GM12891 (cell line): ENCODE data around the gene CERS2.

Experiments
- DNase-seq: peaks from one replicate; pipeline ENCODE4 v3.0.0; 2011; ENCODE audit warnings: low spot score; ENCODE audit not compliant: insufficient read length
- FAIRE-seq: peaks from 2 replicates; lab custom pipeline; 2011; peaks lifted over from hg19 to GRCh38; lab: Jason Lieb, UNC
- PAX5 ChIP-seq: IDR thresholded peaks from 2 replicates; pipeline ENCODE4 v1.6.1; 2011; ENCODE audit warnings: low read length, moderate library complexity, mild to moderate bottlenecking; ENCODE audit not compliant: insufficient read depth, severe bottlenecking
- POLR2A ChIP-seq: IDR thresholded peaks from 2 replicates; pipeline ENCODE4 v1.6.1; 2011; ENCODE audit warnings: low read depth, low read length, control low read depth
- POLR2AphosphoS5 ChIP-seq: IDR thresholded peaks from 2 replicates; pipeline ENCODE4 v1.6.1; 2011; ENCODE audit warnings: low read depth, low read length, control low read depth
- POU2F2 ChIP-seq: IDR thresholded peaks from 2 replicates; pipeline ENCODE4 v1.6.1; 2011; ENCODE audit warnings: low read depth, mild to moderate bottlenecking, control low read depth, low read length, moderate library complexity
- SPI1 ChIP-seq: IDR thresholded peaks from 2 replicates; pipeline ENCODE4 v1.6.1; 2011; ENCODE audit warnings: low read depth, low read length, control low read depth
- TAF1 ChIP-seq: IDR thresholded peaks from 2 replicates; pipeline ENCODE4 v1.6.1; 2011; ENCODE audit warnings: low read depth, low read length, control low read depth

CERS2 gene

DNA sequence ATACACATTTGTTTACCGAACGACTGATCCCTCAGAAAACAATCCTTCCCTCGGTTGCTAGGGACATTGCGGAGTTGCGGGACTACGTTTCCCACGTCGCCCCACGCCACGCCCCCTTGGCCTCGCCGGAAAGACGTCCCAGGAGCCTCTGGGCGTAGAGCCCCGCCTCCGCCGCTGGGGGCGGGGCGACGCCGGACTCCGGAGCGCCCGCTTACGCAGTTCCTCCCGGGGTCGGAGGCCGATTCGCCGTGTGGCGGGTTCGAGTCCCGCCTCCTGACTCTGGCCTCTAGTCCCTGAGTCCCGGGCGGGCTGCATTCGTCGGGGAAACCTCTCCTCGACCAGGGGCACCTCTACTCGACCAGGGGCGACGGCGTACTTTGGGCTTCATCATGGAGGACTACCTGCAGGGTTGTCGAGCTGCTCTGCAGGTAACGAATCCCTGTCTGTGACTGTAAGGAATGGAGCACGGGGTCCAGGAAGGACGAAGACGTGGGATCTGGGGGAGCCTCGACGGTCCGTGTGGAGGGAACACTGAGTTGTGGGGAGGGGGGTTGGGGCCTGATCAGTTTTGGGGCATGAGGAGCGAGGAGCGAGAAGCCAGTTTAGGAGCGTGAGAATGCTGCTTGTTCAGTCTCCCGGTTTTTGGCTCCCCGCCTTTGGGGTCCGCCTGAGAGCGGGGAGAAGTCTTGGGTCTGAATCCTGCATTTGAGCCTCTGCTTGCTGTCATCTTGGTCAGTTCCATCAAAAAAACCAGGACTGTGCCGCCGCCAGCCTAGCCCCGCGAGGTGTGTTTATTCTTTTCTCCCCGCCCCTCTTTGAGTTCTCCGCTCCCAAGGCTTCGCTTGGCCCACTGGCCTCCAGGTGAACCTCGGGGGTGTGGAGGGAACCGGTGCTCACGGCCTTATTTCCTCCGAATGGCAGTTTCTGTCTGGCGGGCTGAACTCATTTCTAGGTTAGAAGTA is 33.9 kb upstream of the CERS2 start, which contains the start of gene PRUNE1:
PRUNE1 (plus strand) TSS at position 206 of the 962 bp plus-strand sequence; CDS start at position 390, 184 bp downstream.
- FAIRE-seq (peak; percentile 95), DNase-seq (peak; percentile 93)
- TF ChIP-seq TAF1 (no peak), POU2F2 (no peak), POLR2AphosphoS5 (no peak), SPI1 (peak; percentile 72)

DNA sequence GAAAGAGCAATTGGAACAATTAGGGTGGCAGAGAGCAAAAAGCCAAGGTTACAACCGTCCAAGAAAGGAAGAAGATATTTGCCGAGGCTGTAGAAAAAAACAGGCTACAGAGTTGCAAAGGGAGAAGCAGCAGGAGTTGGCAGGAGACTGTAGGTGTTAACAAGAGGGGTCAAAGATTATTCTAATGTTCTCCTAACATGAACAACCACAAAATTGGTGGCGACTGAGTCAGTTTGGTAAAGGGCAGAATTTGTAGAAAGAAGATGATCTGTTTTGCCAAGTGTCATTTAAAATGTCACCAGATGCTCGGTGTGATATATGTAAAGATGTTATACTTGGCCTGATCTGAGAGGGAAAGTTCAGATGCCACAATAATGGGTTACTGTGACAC is 33.2 kb upstream of the CERS2 start:
- DNase-seq: no peak
- TF ChIP-seq PAX5: no peak
- no peak for TF ChIP-seq SPI1
- no peak for TF ChIP-seq POU2F2
- no peak for TF ChIP-seq POLR2AphosphoS5
- no peak for TF ChIP-seq TAF1
- TF ChIP-seq POLR2A: no peak
- no peak for FAIRE-seq

DNA sequence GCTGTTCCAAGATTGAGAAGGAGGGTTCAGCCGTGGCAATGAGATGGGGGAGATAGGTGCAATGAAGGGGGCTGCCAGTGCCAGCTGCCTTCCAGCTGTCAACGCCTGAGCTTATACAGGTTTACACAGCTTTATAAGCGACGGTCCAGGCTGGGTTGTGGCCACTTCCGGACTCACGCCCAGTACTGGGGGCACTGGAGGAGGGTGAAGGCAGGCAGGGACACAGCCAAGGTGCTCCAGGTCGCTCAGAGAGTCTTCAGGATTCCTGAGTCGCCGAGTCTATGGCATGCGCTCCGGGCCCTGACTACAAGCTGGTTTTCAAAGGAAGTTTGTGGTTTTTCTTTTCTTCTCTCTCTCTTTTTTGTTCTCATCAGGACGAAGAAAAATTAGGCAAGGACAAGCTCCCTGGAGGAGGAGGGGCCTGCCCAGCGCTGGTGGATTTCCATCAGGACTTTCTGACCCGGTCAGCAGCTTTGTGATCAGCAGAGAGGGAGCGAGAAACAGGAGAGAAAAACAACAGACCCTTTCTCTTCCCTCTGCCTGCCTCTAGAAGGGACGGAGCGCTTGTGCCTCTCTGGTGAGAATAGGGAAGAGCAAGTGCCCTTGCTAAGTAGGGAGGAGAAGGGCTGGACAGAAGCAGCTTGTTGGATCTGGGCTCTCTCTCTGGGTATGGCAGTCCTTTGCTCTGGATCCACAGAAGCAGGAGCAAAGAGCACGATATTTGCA is 31.9 kb upstream of the CERS2 start, which contains the start of gene MINDY1:
MINDY1 (minus strand) TSS at position 576 of the 726 bp plus-strand sequence. CDS start 4,285 bp downstream, outside the sequence.
- no peak for TF ChIP-seq POLR2A
- peak; percentile 47 for TF ChIP-seq SPI1
- DNase-seq (no peak), FAIRE-seq (peak; percentile 9)

DNA sequence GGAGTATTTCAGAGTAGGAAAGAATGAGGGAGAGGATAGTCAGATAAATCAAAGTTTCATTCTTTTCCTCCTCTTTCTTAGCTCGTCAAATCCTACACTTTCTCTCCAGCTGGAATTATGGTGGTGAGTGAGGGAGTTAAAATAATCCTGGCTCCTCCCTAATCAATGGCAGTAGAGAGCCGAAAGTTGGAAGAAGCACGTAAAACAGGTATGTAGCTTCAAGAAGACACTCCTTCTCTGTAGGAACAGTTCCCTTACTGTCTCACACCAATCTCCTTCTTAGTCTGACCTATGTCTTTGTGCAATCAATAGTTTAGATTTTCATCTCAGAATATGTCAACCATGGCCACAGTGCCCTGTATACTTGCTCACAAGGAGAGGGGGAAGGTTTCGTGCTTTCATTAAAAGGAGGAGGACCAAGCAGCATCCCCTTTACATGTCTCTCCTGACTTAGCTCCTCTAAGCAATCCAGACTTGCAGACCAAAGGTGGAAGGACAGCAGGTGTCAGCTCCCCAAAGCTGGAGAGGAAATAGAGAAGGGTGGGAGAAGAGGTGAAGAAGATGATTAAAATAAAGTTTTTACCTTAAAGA is 31.2 kb upstream of the CERS2 start:
- FAIRE-seq: no peak
- no peak for TF ChIP-seq POU2F2
- TF ChIP-seq POLR2A: no peak
- no peak for TF ChIP-seq SPI1
- no peak for TF ChIP-seq PAX5
- TF ChIP-seq POLR2AphosphoS5: no peak
- TF ChIP-seq TAF1: no peak
- no peak for DNase-seq

DNA sequence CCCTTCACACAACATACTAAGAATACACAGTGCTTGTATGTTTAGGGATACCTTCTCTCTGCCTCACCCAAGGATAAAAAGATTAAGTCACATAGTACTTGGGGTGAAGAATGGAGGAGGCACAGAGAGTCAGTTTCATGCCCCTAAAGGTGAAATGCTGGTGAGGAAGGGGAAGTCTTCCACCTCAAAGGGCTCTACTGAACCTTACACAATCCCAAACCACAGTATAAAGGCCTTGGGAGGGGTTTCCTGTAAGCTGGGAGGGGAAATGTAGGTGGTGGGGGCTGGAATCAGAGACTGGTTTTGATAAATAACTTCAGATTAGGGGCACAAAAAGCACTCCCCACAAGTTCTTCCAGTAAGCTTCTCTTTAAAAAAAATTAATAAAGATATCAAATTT is 28.5 kb upstream of the CERS2 start:
- FAIRE-seq (no peak), DNase-seq (no peak)
- TF ChIP-seq POU2F2 (no peak), SPI1 (no peak), TAF1 (no peak), PAX5 (no peak), POLR2A (no peak), POLR2AphosphoS5 (no peak)

DNA sequence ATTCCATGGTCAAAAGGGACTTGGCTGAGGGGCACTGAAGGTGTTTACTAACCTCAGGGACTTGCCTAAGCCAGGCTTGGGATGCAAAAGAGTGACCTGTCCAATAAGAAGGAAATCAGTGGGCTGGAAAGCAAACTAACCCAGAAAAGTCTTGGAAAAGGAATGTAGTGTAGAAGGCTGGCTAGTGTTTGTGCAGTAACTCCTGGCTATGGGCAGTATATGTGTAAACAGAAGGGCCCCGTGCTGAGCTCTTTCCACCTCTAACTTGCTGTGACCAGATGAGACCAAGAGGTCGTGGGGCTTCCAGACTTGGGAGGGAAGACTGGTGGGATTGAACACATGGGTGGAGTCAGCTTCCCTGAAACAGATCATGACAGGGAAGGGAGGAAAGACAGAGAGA is 28.0 kb upstream of the CERS2 start:
- no peak for TF ChIP-seq POLR2A
- TF ChIP-seq POU2F2: no peak
- TF ChIP-seq POLR2AphosphoS5: no peak
- TF ChIP-seq SPI1: no peak
- TF ChIP-seq PAX5: no peak
- TF ChIP-seq TAF1: no peak
- no peak for DNase-seq
- FAIRE-seq: no peak

DNA sequence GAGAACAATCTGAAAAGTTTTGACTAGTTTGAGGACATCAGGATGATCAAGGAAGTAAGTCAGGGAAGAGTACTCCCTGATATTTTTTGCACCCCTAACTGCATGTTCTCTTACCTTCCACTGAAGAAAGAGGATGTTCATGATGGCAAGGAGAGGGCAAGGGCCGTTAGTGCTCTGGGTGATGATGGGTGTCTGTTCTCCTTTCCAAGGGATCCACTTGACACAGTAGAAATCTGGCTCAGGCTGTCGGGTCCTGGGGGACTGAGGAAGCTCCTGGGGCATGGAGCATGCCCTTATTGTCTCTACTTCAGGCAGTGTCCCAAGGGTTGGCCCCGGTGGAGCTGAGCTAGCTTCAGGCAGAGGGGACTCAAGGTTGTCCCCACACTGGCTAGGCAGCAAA is 27.4 kb upstream of the CERS2 start:
- FAIRE-seq: no peak
- TF ChIP-seq POU2F2 (no peak), SPI1 (no peak), POLR2A (no peak), PAX5 (no peak), POLR2AphosphoS5 (no peak), TAF1 (no peak)
- no peak for DNase-seq

DNA sequence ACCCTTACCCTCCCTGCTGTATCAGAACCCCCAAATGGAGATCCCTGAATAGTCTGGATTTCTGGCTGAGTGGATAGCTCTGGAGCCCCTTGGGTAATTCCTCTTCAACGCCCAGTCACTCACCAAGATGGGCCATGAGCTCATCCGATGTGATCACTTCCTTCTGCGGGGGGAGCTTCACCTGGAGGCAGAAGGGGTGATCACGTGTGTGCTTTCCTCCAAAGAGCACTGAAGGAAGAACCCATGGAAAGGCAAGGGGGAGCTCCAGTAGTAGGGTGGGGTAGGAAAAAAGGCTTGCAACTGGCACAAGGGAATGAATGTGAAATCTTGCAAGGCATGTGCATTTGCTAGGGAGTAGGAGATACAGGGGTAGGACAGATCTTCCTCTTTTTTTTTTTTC is 27.0 kb upstream of the CERS2 start:
- DNase-seq: no peak
- no peak for TF ChIP-seq TAF1
- no peak for TF ChIP-seq PAX5
- TF ChIP-seq SPI1: no peak
- TF ChIP-seq POLR2A: no peak
- TF ChIP-seq POLR2AphosphoS5: no peak
- TF ChIP-seq POU2F2: no peak
- no peak for FAIRE-seq

DNA sequence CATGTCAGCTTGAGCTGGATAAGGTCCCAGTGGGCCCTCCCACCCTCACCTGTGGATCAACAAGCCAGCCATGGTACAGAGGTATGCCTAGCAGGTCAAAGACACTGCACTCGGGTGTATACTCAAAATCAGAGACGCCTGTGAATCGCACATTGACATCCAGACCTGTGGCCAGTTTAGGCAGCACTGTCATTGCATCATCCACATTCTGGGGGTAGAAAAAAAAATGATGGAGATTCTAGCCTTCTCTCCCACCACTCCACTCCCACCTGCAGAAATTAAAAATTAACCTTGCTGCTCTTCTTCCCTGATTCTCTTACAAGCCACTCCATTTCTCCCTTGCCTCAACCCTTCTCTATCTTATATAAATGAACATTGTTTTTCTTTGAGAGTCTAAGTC is 25.8 kb upstream of the CERS2 start:
- no peak for DNase-seq
- FAIRE-seq: no peak

More for the DNA sequence above, 25.8 kb upstream of the CERS2 start:
- TF ChIP-seq SPI1: no peak
- no peak for TF ChIP-seq POLR2A
- no peak for TF ChIP-seq POLR2AphosphoS5
- TF ChIP-seq POU2F2: no peak
- TF ChIP-seq PAX5: no peak
- no peak for TF ChIP-seq TAF1
